TTC549 (cell line): ENCODE measurements around the gene IARS2.
A peak's percentile ranks its signal among the peaks of the same experiment; 100 is the strongest.
"Not testable (repeated sequence)": the region's sequence is repeated elsewhere in the genome, so short reads cannot be mapped to it uniquely, and the experiment has no call there.

Source experiments
- FAIRE-seq: peaks from 2 replicates; lab custom pipeline; 2012; peaks lifted over from hg19 to GRCh38; lab: Jason Lieb, UNC

The IARS2 gene

DNA sequence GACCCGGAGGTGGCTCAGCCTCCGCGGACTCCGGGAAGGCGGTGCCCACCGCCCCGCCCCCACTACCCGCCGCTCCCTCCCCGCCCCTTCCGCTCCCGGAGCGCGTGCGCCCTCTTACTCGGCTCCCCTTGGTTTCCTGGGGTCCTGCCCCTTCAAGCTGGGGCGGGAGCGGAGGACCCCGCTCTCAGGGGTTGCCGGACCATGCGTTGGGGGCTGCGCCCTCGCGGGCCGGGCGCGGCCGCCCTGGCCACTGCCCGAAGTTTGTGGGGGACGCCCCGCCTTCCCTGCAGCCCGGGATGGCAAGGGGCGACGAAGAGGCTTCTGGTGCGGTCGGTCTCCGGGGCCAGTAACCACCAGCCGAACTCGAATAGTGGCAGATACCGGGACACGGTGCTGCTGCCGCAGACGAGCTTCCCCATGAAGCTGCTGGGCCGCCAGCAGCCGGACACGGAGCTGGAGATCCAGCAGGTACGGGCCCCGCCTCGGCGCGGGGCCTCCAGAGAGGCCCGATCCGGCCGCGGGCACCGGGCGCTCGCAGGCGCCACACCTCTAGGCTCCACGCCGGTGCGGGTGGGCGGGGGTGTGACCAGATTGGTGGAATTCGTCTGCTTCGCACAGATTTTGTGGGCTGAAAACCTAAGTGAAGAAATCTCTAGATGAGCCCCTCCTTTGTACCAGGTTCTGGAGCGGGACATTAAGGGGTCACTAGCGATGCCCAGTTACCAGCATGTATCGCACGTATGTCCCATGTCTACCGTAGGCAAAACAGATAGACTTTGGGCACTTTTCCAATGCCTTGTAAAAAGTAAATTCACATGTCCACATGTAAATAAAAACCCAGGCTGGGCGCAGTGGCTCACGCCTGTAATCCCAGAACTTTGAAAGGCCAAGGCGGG is at the start of gene IARS2:
TSS of gene IARS2 (plus strand) at position 117 of the 896 bp plus-strand sequence. CDS start at position 202, 85 bp downstream.
- no peak for FAIRE-seq

DNA sequence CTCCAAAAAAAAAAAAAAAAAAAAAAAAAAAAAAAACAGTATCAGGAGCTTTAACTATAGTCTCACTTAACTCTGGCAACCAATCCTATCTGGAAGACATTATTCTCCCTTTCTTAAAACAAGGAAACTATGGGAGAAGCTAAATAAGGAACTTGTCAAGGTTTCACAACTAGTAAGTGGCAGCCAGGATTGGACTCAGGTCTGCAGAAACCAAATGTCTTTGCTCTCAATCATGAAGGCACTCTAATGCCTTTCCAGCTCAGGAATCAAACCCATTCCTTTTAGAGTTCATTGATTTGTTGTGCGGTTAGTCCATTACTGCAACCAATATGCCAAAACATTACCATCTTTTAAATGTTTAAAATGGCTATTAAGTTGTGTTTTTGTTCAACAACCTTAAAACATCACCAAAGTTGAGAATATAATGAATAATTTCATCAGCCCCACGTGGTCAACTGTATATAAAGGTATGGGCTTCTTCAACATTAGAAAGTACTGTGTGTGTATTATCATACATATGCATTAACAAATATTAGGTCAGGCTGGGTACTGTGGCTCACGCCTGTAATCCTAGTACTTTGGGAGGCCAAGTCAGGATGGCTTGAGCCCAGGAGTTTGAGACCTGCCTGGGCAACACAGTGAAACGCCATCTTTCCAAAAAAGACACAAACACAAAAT is 49.1 kb upstream of the IARS2 start:
- FAIRE-seq, result peak; percentile 11

DNA sequence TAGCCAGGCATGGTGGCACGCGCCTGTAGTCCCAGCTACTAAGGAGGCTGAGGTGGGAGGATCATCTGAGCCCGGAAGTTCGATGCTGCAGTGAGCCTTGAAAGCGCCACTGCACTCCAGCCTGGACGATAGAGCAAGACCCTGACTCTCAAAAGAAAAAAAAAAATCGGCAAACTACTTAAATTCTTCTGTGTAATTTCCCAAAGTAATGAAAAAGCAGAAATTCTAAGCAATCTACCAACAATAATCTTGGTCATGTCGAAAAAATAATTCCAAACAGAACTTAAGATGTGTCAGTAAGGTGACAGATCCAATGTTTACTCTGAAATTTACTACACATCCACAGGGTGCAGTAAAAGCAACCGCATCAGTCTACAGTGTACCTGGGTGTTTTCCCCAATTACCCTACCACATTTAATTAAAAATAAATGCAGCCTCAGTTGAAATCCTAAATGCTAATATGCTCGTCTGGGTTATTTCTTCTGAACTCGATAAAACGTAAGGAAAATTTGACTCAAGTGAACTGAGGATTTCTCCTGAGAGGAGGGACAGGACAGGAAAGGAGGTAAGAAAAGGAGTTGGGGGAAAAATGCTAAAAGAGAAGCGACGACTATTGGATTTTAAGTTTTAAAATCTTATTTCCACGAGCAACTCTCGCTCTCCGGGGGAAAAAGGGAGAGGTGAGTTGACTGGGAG is 48.4 kb upstream of the IARS2 start:
- FAIRE-seq, result no peak

DNA sequence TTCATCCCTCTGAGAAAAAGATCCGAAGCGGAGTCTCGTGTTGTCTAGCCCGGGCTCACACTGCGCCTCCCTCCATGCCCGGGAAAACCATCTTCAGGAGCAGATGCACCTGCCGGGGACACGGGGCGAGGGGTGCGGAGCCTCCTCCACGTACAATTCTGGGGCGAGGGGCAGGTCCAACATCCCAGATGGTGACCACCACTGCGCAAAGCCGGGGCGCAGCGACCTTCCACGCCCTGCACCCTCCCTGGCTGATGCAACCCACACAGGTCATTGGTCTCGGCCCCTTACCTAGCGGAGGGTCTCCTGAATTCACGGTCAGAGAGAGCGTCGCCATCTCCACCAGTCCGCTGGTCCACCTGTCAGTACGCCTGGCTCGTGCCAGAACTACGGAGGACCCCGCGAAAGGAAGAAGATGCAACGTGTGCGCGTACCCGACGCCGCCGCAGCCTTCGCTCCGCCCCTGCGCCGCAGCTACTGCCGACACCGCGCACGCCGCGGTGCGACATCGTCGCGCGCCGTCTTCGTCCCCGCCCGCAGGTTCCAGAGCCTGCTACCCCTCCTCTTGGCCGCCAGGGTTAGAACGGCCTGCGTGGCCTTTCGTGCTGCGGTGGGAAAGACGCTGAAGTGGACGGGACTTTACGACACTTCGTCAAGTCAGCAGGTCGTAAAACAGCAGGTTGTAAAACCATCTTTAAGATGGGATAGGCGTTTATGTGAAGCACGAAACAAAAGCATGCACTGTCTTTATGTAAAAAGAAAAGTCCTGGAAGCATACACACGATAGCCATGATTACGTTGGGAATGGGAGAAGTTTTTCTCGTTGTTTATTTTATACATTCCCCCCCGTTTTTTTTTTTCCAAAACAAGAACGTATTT is 47.6 kb upstream of the IARS2 start, which contains the start of gene EPRS1:
TSS of gene EPRS1 (minus strand) at position 454 of the 879 bp plus-strand sequence. CDS start at position 337, 117 bp downstream.
- peak; percentile 98 for FAIRE-seq

GRCh38 chr1:220056374-220056773 is 37.6 kb upstream of the IARS2 start:
- FAIRE-seq, result no peak

DNA sequence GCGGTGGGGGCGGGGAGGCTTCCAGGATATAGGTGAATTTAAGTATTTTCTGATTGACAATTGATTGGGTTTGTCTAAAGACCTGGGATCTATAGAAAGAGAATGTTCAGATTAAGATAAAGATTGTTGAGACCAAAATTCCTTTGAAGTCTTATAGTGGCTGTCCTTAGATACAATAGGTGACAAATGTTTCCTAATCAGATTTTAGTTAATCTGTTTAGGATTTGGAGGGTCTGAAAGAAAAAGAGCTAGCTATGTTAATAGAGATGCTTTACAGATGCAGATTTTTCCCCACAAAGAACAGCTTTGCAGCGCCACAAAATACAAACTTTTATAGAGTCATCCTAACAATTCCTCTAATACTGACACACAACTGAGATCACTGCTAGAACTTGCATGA is 33.1 kb upstream of the IARS2 start:
- FAIRE-seq, result no peak

DNA sequence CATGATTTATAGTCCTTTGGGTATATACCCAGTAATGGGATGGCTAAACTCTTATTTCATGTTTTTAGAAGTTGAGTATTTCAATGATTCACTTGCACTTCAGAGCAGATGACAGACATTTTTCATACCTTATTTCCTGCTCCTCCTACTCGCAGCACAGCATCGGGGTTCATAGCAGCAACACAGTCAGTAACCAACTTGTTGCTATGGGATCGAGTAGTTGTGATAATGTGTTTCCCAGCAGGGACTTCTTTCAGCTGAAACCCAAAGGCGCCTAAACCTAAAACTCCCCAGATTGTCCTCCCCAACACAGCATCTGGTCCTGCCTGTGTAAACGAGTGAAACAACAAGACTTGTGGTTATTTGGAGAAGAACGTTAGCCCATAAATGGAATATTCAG is 31.3 kb upstream of the IARS2 start:
- FAIRE-seq, result no peak

- no peak for FAIRE-seq
These were observed 26.4 kb upstream of the IARS2 start for GRCh38 chr1:220067269-220068204.

DNA sequence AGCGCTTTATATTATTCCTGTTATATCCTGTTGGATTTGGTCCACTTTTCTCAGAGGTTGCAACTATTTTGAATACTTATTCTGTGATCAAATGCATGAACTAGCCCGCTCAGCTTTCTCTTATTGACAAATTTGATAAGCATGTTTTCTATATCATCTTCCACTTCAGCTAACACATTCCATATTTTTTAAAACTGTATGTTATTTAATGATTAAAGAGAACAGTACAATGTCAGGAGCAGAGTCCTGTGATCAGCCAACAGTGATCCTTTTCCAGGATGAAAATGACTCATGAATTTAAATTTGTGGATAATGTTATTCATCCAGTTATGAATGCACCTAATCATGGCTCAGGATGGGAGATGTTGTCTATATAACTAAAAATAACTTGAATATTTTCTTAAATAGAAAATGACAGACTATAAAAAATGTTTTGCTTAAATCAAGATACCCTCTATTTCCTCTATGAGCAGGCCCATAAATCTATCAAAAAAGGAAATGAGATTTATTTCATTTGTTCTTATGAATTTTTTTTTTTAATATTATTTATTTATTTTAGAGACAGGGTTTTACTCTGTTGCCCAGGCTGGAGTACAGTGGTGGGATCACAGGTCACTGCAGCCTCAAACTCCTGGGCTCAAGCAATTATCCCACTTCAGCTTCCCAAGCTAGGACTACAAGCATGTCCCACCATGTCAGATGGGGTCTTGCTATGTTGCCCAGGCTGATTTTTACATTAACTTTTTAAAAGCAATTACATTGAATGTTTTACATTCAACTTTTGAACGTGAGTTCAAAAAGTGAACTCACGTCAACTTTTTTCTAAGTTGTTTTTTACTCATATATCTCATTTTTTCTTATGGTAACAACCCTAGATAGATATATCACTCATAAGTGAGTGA is 16.8 kb upstream of the IARS2 start:
- peak; percentile 52 for FAIRE-seq

GRCh38 chr1:220077887-220078286 is 16.0 kb upstream of the IARS2 start:
- FAIRE-seq, result no peak

DNA sequence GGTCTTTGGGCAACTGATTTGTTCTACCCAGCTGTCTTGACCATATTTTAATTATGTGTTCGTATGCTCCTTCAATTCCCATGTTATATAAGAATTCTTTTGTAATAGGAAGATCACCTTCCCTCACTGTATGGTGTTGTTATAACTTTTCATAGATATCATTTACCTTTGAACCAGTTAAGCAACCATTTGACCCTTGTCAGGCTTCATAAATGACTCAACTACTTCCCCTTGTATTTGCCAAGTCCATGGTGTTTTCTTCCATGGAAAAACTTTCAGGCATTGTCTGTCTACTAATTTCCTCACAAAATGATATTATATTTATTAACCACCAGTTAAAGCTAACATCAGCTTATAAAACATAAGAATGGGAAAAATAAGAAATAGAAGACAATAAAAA is 9.5 kb upstream of the IARS2 start:
- FAIRE-seq, result no peak

- not testable (repeated sequence) for FAIRE-seq
These were observed 7.7 kb upstream of the IARS2 start for GRCh38 chr1:220086261-220086686.

DNA sequence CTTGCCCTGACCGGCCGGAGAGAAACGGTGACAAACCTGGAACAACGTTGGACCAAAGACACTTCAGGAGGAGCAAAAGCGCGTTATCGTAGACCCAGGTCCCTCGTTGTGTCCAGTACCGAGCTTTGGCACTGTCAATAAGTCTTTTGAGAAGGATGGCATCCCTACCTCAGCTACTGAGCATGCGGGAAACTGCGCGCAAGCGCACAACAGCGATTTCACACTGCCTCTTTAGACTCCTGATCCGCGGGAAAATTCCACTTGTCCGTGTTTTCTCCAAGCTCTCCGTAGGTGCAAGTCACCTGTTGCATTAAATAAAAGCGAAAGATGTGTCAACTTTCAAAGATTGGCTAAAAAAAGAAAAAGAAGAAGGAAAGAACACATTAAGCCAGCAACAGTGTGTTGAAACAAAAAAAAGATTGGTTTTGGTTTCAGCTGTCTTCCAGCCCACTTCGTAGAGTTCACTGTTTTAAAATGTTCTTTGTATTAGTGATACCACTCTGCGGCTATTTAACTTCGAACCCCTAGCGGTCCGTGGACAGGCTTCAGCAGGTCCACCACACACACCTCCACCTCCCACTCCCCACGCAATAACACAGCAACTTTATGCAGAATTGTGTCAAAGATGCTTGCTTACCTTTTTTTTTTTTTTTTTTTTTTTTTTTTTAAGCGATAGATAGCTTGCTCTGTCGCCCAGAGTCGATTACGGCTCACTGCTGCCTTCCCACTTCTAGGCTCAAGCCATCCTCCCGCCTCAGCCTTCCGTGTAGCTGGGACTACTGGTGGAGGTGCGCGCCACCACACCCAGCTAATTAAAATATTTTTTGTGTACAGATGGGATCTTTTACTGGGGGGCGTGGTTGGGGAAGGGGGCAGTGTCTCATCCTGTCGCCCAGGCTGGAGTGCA is 4.0 kb upstream of the IARS2 start, which contains the start of gene BPNT1:
TSS of gene BPNT1 (minus strand) at position 139 of the 907 bp plus-strand sequence. CDS start 9,942 bp downstream, outside the sequence.
- FAIRE-seq, result peak; percentile 98

DNA sequence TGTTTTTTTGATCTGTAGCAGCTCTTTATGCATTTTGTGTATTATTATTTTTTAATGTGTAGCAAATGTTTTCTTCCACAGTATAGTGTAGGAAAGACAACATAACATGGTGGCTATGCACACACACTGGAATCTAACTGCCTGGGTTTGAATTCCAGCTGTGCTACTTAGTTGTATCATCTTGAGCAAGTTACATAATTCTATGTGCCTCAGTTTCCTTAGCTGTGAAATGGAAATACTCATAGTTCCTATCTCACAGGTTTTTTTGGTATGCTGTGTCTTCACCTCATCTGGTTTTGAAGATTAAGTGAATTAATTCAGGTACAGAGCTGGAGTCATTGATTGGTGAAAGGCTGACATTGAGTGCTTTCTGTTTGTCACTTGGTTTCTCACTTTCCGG is 1.2 kb upstream of the IARS2 start:
- no peak for FAIRE-seq

GRCh38 chr1:220093361-220094015 is 444 bp upstream of the IARS2 start:
- FAIRE-seq, result peak; percentile 84

DNA sequence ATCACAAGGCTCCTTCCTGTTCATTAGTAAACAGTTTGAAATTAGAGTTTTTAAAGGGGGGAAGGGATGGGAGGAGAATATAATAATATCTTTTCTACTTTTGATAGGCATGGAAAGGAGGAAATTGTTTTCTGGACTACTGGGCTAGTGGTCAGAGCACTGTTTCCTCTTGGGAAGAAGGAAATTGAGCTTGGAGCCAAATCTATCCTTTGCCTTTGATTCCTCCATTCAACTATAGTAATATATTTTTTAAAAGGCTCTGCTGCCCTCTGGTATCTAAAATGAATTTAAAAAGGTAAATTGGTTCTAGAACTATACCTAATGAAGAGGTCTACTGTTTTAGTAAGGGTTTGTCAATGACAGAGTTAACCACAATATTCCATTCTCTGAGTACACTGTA is 5.9 kb downstream of the IARS2 start:
- no peak for FAIRE-seq

DNA sequence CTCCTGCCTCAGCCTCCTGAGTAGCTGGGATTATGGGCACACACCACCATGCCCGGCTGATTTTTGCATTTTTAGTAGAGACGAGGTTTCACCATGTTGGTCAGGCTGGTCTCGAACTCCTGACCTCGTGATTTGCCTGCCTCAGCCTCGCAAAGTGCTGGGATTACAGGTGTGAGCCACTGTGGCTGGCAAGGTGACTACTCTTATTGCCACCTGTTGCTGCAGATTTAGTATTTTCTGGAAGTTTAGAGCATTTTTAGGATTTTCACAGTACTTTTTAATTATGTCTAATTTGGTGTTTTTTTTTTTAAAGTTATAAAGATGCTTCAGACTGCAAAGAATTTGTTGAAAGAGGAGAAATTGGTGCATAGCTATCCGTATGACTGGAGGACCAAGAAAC is 16.5 kb downstream of the IARS2 start:
- not testable (repeated sequence) for FAIRE-seq

- not testable (repeated sequence) for FAIRE-seq
These were observed 18.7 kb downstream of the IARS2 start for GRCh38 chr1:220112600-220112999.
